LNCaP clone FGC (cell line): ENCODE data around the gene ANKRD53.

Experiments used
- DNase-seq: peaks from one replicate; pipeline ENCODE4 v3.0.0-alpha.2; 2011; ENCODE audit warnings: low read depth
- H3K4me3 ChIP-seq: 2 replicates; pipeline ENCODE4 v1.5.1; 2011; ENCODE audit warnings: mild to moderate bottlenecking, low read depth, low read length, control low read depth
- TF ChIP-seq, protein P1 (sequence below): IDR thresholded peaks from 2 replicates; pipeline ENCODE4 v1.5.1; 2012; ENCODE audit warnings: mild to moderate bottlenecking; ENCODE audit not compliant: control insufficient read depth, insufficient read depth; ENCODE audit errors: extremely low read depth

The ANKRD53 gene

GRCh38 chr2:70978341-70979179 lies at the start of gene ANKRD53:
ANKRD53 (plus strand) TSS chr2:70978630; CDS start chr2:70978646, 16 bp downstream.
- TF ChIP-seq, protein P1, sequence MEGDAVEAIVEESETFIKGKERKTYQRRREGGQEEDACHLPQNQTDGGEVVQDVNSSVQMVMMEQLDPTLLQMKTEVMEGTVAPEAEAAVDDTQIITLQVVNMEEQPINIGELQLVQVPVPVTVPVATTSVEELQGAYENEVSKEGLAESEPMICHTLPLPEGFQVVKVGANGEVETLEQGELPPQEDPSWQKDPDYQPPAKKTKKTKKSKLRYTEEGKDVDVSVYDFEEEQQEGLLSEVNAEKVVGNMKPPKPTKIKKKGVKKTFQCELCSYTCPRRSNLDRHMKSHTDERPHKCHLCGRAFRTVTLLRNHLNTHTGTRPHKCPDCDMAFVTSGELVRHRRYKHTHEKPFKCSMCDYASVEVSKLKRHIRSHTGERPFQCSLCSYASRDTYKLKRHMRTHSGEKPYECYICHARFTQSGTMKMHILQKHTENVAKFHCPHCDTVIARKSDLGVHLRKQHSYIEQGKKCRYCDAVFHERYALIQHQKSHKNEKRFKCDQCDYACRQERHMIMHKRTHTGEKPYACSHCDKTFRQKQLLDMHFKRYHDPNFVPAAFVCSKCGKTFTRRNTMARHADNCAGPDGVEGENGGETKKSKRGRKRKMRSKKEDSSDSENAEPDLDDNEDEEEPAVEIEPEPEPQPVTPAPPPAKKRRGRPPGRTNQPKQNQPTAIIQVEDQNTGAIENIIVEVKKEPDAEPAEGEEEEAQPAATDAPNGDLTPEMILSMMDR = no peak
- H3K4me3 ChIP-seq = no peak within 1 kb of the TSS; the same call in 1 of the 2 replicates
- no peak for DNase-seq

GRCh38 chr2:70930371-70931329 lies 47.8 kb upstream of the ANKRD53 start:
- DNase-seq = no peak
- TF ChIP-seq, protein P1 = no peak
- H3K4me3 ChIP-seq = no peak overlapping the region

GRCh38 chr2:70931376-70932000 lies 46.9 kb upstream of the ANKRD53 start:
- TF ChIP-seq, protein P1 = no peak
- H3K4me3 ChIP-seq = no peak overlapping the region
- DNase-seq = no peak

DNA sequence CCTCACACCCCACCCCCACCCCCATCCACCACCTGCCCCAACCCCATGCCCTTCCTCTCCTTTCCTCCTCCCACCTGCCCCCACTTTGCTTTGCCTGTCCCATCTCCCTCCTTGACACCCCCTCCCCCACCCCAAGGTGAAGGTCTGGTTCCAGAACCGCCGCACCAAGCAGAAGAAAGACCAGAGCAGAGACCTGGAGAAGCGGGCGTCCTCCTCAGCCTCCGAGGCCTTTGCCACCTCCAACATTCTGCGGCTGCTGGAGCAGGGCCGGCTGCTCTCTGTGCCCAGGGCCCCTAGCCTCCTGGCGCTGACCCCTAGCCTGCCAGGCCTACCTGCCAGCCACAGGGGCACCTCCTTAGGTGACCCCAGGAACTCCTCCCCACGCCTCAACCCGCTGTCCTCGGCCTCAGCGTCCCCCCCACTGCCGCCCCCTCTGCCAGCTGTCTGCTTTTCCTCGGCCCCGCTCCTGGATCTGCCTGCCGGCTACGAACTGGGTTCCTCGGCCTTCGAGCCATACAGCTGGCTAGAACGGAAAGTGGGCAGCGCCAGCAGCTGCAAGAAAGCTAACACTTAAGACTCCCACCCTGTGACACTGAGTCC lies 45.7 kb upstream of the ANKRD53 start:
- DNase-seq = no peak
- TF ChIP-seq, protein P1 = no peak
- H3K4me3 ChIP-seq = no peak overlapping the region

- TF ChIP-seq, protein P1 = no peak
- no peak overlapping the region for H3K4me3 ChIP-seq
- no peak for DNase-seq
These were observed 43.4 kb upstream of the ANKRD53 start for GRCh38 chr2:70934981-70935380.

GRCh38 chr2:70935468-70936164 lies 42.8 kb upstream of the ANKRD53 start, which contains the start of gene ATP6V1B1:
ATP6V1B1 (plus strand) TSS chr2:70935900; CDS start chr2:70935955, 55 bp downstream.
- TF ChIP-seq, protein P1 = no peak
- H3K4me3 ChIP-seq = no peak within 1 kb of the TSS
- no peak for DNase-seq
